Measurements from ENCODE around the gene SETBP1. TPM values are rescaled to one million over a fixed set of nuclear protein-coding genes. Genes with fewer than 3 reads are reported as not detected.

The SETBP1 gene
- total and polyA plus RNA-seq, 8 donors: 19.7 to 27.5 (median 21.5) TPM

DNA sequence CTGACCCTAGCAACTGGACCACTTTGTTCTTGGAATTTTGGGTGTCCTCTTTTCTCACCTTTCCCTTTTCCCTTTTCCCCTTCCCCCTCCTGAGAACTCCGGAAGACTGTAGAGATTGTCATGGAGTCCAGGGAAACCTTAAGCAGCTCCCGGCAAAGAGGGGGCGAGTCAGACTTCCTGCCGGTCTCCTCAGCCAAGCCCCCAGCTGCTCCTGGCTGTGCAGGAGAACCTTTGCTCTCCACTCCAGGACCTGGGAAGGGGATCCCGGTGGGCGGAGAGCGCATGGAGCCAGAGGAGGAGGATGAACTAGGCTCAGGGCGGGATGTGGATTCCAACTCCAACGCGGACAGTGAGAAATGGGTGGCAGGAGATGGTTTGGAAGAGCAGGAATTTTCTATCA lies 20.5 kb downstream of the SETBP1 start:
- no peak overlapping the region for H3K4me3 ChIP-seq
- DNase-seq (no peak), ATAC-seq (no peak)
- no peaks in the 10 kb centered on the region for H3K4me1 ChIP-seq
- H3K36me3 ChIP-seq: no peaks in the 10 kb centered on the region
- intact Hi-C loops (cut with DNase I): no loop called here
- H3K27ac ChIP-seq: no peak overlapping the region
- peaks cover 0 to 5% of the 10 kb centered on the region in 2 donors for H3K27me3 ChIP-seq
- H3K9me3 ChIP-seq: no peaks in the 10 kb centered on the region
- TF ChIP-seq CTCF (IDR thresholded peaks at IDR 0.05): no peak

DNA sequence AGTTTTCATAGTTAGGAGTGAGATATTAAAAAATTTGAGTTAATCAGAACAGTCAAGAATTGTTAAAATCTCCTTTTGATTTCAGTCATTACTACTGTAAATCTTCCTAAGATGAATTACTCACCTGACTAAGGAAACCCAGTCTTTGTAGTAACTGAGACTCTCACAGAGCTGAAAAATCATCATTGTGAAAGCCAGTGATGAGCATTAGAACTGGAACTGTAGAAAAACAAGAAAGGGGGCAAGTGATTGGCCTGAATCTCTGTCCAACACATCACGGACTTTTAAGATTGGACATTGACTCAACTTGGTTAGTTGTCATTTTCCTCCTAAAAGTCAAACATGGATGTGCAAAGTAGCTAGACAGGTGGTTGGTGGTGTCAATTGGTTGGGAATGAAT lies 21.9 kb downstream of the SETBP1 start:
- TF ChIP-seq CTCF (IDR thresholded peaks at IDR 0.05): no peak
- intact Hi-C loops (cut with DNase I): no loop called here
- Histone ChIP-seq H3K4me1 (no peaks in the 10 kb centered on the region), H3K36me3 (no peaks in the 10 kb centered on the region), H3K4me3 (no peak overlapping the region), H3K9me3 (no peaks in the 10 kb centered on the region), H3K27ac (no peak overlapping the region), H3K27me3 (peaks cover 0 to 12% of the 10 kb centered on the region in 2 donors)
- DNase-seq (no peak), ATAC-seq (no peak)

DNA sequence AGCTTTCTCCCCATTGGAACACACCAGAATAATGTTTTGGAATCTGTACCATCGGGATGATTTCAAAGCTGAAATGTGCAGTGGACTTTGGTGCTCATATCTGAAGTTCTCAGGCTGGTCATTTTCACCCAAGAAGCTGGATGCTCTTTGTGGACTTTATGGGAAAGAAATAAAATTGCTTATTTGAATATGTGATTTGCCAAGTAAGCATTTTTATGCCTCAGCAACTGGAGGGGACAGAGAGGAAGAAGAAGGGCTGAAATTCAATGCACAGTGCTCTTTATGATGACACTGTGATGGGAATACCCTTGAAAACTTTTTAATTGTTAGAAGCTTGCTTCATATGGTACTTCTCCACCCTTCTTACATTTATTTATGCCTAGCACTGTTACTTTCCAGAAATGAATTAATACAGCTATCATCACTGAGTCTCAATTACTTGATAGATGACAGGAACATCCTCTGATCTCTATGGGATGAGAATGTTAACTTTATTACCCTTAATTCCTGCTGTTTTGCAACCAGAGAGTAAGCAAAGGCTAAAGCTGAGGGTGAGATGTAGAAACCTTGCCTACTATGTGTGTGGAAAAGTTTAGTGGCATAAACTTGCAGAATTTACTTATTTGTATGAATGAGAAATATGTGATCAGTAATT lies 23.6 kb downstream of the SETBP1 start:
- no peaks in the 10 kb centered on the region for H3K36me3 ChIP-seq
- TF ChIP-seq CTCF (IDR thresholded peaks at IDR 0.05): no peak
- H3K27me3 ChIP-seq: peaks cover 0 to 12% of the 10 kb centered on the region in 2 donors
- intact Hi-C loops (cut with DNase I): no loop called here
- H3K4me3 ChIP-seq: no peak overlapping the region
- H3K9me3 ChIP-seq: no peaks in the 10 kb centered on the region
- DNase-seq: no peak
- H3K27ac ChIP-seq: no peak overlapping the region
- peaks cover 4 to 5% of the 10 kb centered on the region in 2 donors for H3K4me1 ChIP-seq
- no peak for ATAC-seq

- Histone ChIP-seq H3K9me3 (no peaks in the 10 kb centered on the region), H3K4me1 (peaks cover 6 to 12% of the 10 kb centered on the region in 2 donors), H3K27ac (no peak overlapping the region), H3K36me3 (no peaks in the 10 kb centered on the region), H3K4me3 (no peak overlapping the region), H3K27me3 (peaks cover 0 to 12% of the 10 kb centered on the region in 2 donors)
- no peak for TF ChIP-seq CTCF (IDR thresholded peaks at IDR 0.05)
- intact Hi-C loops (cut with DNase I): no loop called here
- ATAC-seq: no peak
- no peak for DNase-seq
These were observed 24.5 kb downstream of the SETBP1 start for GRCh38 chr18:44705075-44705675.

GRCh38 chr18:44708451-44709083 lies 27.9 kb downstream of the SETBP1 start:
- intact Hi-C loops (cut with DNase I): no loop called here
- H3K27ac ChIP-seq: peak overlapping the region in 1 of 2 donors; percentile 70
- H3K27me3 ChIP-seq: peaks cover 0 to 12% of the 10 kb centered on the region in 2 donors
- ATAC-seq (peak; percentile 37), DNase-seq (peak in 1 of 4 donors; percentile 32)
- H3K4me1 ChIP-seq: peaks cover 6 to 13% of the 10 kb centered on the region in 2 donors
- TF ChIP-seq CTCF (IDR thresholded peaks at IDR 0.05): no peak
- no peak overlapping the region for H3K4me3 ChIP-seq
- no peaks in the 10 kb centered on the region for H3K9me3 ChIP-seq
- no peaks in the 10 kb centered on the region for H3K36me3 ChIP-seq

All from left lung (tissue), 10 donors.